Aorta (tissue), 5 donors: Measurements from ENCODE around the gene GOT1. TPM values are rescaled to one million over a fixed set of nuclear protein-coding genes. Genes with fewer than 3 reads are reported as not detected.

Experiments used
- ATAC-seq: fragments of 200-7000 bp; cut with Tn5 transposase; one replicate; pipeline ENCODE4 v1.9.1; 2022; ENCODE audit warnings: moderate library complexity; ENCODE audit not compliant: low FRiP score
- DNase-seq, 2 donors: peaks; one replicate each; pipeline ENCODE4 v3.0.0-alpha.2; 2020
- H3K27ac ChIP-seq, 2 donors: one replicate each; pipeline ENCODE4 v1.5.1; 2013; ENCODE audit warnings: low read length in 2 of 2, mild to moderate bottlenecking in 2 of 2, moderate library complexity in 2 of 2, control low read depth in 1 of 2, inconsistent platforms in 1 of 2, low read depth in 1 of 2
- H3K27me3 ChIP-seq, 2 donors: one replicate each; pipeline ENCODE4 v1.6.1; 2013; ENCODE audit warnings: control low read depth in 1 of 2, low read length in 1 of 2, mild to moderate bottlenecking in 1 of 2, moderate library complexity in 1 of 2; ENCODE audit not compliant: insufficient read depth in 2 of 2, control insufficient read depth in 1 of 2
- H3K36me3 ChIP-seq, 2 donors: one replicate each; pipeline ENCODE4 v1.6.1; 2013; ENCODE audit warnings: control low read depth in 1 of 2, low read length in 1 of 2, mild to moderate bottlenecking in 1 of 2; ENCODE audit not compliant: insufficient read depth in 2 of 2, control insufficient read depth in 1 of 2
- H3K4me1 ChIP-seq, 2 donors: one replicate each; pipeline ENCODE4 v1.6.1; 2013; ENCODE audit warnings: low read length in 2 of 2, control low read depth in 1 of 2, mild to moderate bottlenecking in 1 of 2, moderate library complexity in 1 of 2; ENCODE audit not compliant: insufficient read depth in 2 of 2, control insufficient read depth in 1 of 2
- H3K4me3 ChIP-seq, 2 donors: one replicate each; pipeline ENCODE4 v1.5.1; 2013; ENCODE audit warnings: low read length in 2 of 2, control low read depth in 1 of 2, mild to moderate bottlenecking in 1 of 2
- H3K9me3 ChIP-seq: one replicate; pipeline ENCODE4 v1.6.1; 2013; ENCODE audit warnings: mild to moderate bottlenecking, low read length; ENCODE audit not compliant: control insufficient read depth
- WGBS, 2 donors: extraction: QIAGEN DNeasy Blood & Tissue Kit; methylation state at CpG; one replicate each; pipeline ENCODE4 v1.1.7; 2013; 5-methylcytosine and 5-hydroxymethylcytosine counted together
- intact Hi-C, 2 donors: fragments of 100-400 bp; cut with DNase I; formaldehyde crosslinking; loops; one replicate each; pipeline versions ENCODE4 v1.14.2 to v1.15.0; 2022
- polyA plus RNA-seq, 2 donors: library from polyadenylated mRNA; stranded (reverse); fragments of 200-250 nt; gene quantifications; one replicate each; pipeline ENCODE4 v1.2.3, GENCODE V29; 2013
- total RNA-seq, 2 donors: library from RNA; stranded (reverse); fragmentation: NEBNext Ultra II Directional; extraction: Animal tissue kit (Norgen Biotek cat#: 25700); gene quantifications; one replicate each; pipeline ENCODE4 v1.2.1, GENCODE V29; 2021
- donor health status: healthy with polysubstance abuse.
- donor health status: Bipolar disorder and iron deficiency.
- donor health status: DM: no; HTN: no; CAD: no.
- donor health status: DM: no; HTN: no; CAD: no.
- donor health status: DM: yes; HTN: yes; CAD: no.

The GOT1 gene
- total and polyA plus RNA-seq, 4 donors: 9.2 to 17.4 (median 11.6) TPM

DNA sequence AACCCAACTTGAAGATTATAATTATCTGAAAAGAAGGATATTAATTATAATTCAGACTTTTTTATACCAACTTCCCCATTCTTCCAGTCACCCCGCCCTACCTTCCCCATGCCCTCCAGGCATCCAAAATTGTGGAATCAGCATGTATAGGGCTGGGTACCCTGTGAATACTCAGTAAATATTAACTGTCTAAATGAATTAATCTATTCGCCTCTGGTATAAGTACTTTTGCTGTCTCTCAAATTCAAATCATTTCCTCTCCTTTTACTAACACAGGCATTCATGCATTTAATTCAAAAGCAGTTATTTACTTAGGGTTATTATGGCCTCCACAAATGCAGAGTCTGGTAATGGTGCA is 26.5 kb upstream of the GOT1 start:
- intact Hi-C loops: no loop called here
- Histone ChIP-seq H3K4me1 (no peaks in the 10 kb centered on the region), H3K4me3 (no peak overlapping the region), H3K27ac (no peak overlapping the region), H3K36me3 (no peaks in the 10 kb centered on the region), H3K9me3 (peaks cover 2% of the 10 kb centered on the region), H3K27me3 (peaks cover 0 to 8% of the 10 kb centered on the region in 2 donors)
- WGBS, 2 donors: 89 to 92% methylated on average over 2 of the region's 2 CpGs
- no peak for ATAC-seq
- no peak for DNase-seq

DNA sequence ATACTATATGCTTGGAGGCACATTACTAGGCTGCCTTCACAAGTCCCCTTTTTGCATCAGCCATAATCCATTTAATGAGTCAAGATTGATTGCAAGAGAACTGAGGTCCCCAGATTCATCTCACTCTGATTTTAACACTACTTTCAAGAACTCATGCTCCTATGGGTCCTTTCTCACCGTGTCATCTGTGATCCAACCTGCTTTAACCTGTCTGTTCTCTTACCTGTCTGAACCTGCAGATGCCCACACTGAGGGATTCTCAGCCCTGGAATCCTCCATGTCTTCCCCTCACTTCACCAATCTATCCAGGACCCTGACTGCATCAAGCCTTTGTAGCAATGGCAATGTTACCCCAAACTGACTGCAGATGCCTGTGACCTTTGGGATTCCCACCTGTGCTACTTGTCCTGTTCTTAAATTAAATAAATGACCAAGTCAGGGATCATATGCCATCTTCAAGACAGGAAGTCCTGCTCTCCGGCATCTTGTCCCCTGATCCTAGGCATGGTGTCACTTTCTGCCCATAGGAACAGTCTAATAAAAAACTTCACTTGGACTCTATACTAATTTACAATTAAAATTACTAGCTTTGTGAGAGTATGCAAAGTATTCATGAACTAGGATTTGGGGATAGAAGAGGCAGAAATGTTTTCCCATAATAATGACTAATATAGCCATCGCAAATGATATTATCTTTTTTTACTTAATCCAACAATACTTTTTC is 25.9 kb upstream of the GOT1 start:
- no peaks in the 10 kb centered on the region for H3K4me1 ChIP-seq
- peaks cover 2% of the 10 kb centered on the region for H3K9me3 ChIP-seq
- peaks cover 0 to 8% of the 10 kb centered on the region in 2 donors for H3K27me3 ChIP-seq
- DNase-seq (no peak), ATAC-seq (no peak)
- no peak overlapping the region for H3K4me3 ChIP-seq
- no peak overlapping the region for H3K27ac ChIP-seq
- intact Hi-C loops: no loop called here
- no peaks in the 10 kb centered on the region for H3K36me3 ChIP-seq
- 83 to 86% methylated on average over 3 of the region's 3 CpGs for WGBS, 2 donors

DNA sequence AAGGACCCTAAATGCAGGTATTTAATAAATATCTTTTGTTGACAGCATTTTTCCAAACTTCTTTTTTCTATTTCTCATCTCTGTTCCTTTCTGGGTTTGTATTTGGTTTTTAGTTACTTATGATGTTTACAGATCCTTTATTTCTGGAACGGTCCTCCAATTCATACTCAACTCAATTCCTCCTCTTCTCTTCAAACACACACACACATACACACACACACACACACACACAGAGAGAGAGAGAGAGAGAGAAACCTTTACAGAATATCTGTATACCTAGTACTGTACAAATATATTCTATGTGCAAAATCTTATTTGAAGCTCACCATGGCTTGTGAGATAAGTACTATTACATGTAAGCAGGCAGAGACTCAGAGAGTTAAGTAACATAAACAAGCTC is 21.6 kb upstream of the GOT1 start:
- no peaks in the 10 kb centered on the region for H3K9me3 ChIP-seq
- no peaks in the 10 kb centered on the region for H3K36me3 ChIP-seq
- intact Hi-C loops: no loop called here
- H3K4me1 ChIP-seq: no peaks in the 10 kb centered on the region
- DNase-seq: no peak
- ATAC-seq: no peak
- 63 to 85% methylated on average over 1 of the region's 1 CpG for WGBS, 2 donors
- H3K27ac ChIP-seq: no peak overlapping the region
- H3K27me3 ChIP-seq: peaks cover 0 to 4% of the 10 kb centered on the region in 2 donors
- H3K4me3 ChIP-seq: no peak overlapping the region

DNA sequence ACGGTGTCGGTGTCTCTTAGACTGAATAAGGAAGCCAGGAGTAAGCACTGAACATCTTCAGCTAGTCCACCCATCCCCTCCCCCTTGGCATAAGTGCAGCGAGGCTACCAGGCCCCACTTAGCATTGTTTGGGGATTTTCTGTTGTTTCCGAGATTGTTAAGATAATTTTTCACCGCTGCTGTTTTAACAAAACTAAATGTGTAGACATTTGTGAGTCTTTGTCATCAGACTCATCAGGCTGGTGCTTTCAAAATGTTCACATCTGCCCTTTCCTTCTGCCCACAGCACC is 21.0 kb upstream of the GOT1 start:
- H3K4me3 ChIP-seq: no peak overlapping the region
- no peaks in the 10 kb centered on the region for H3K4me1 ChIP-seq
- H3K27me3 ChIP-seq: peaks cover 0 to 4% of the 10 kb centered on the region in 2 donors
- H3K36me3 ChIP-seq: no peaks in the 10 kb centered on the region
- WGBS, 2 donors: 33% methylated on average over 5 of the region's 5 CpGs
- no peak overlapping the region for H3K27ac ChIP-seq
- no peak for DNase-seq
- intact Hi-C loops: no loop called here
- no peaks in the 10 kb centered on the region for H3K9me3 ChIP-seq
- no peak for ATAC-seq

GRCh38 chr10:99450624-99451498 is 20.4 kb upstream of the GOT1 start:
- no peak overlapping the region for H3K27ac ChIP-seq
- no peaks in the 10 kb centered on the region for H3K4me1 ChIP-seq
- H3K4me3 ChIP-seq: no peak overlapping the region
- ATAC-seq (peak; percentile 44), DNase-seq (no peak)
- intact Hi-C loops: no loop called here
- H3K9me3 ChIP-seq: no peaks in the 10 kb centered on the region
- no peaks in the 10 kb centered on the region for H3K36me3 ChIP-seq
- peaks cover 0 to 3% of the 10 kb centered on the region in 2 donors for H3K27me3 ChIP-seq
- WGBS, 2 donors: 12 to 14% methylated on average over 6 of the region's 6 CpGs

- 33 to 39% methylated on average over 5 of the region's 5 CpGs for WGBS, 2 donors
- no peak overlapping the region for H3K4me3 ChIP-seq
- intact Hi-C loops: no loop called here
- no peaks in the 10 kb centered on the region for H3K9me3 ChIP-seq
- ATAC-seq: no peak
- no peaks in the 10 kb centered on the region for H3K4me1 ChIP-seq
- no peak for DNase-seq
- H3K27me3 ChIP-seq: peaks cover 0 to 4% of the 10 kb centered on the region in 2 donors
- no peak overlapping the region for H3K27ac ChIP-seq
- no peaks in the 10 kb centered on the region for H3K36me3 ChIP-seq
These were observed 19.7 kb upstream of the GOT1 start for GRCh38 chr10:99450156-99450555.

DNA sequence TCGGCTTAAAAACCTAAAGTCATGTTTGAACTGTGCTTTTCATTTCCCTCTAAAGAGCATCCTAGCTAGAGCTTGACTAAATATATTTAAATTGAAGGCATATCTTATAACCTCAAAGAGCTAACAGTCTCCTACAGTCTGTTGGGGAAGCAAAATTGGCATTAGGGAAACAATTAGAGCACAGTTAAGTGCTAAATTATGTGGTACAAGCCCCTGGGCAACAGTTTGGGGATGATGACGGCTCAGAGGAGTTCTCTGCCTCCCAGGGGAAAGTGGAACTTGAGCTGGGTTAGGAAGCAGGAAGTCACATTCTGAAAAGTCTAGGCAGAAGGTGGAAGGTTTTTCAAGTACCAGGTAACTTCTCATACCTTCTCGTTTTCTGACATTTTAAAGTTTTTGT is 18.6 kb upstream of the GOT1 start:
- Histone ChIP-seq H3K27ac (no peak overlapping the region), H3K36me3 (no peaks in the 10 kb centered on the region), H3K4me3 (no peak overlapping the region), H3K9me3 (no peaks in the 10 kb centered on the region), H3K27me3 (peaks cover 0 to 4% of the 10 kb centered on the region in 2 donors), H3K4me1 (no peaks in the 10 kb centered on the region)
- ATAC-seq: no peak
- 74 to 75% methylated on average over 3 of the region's 3 CpGs for WGBS, 2 donors
- DNase-seq: no peak
- intact Hi-C loops: no loop called here

DNA sequence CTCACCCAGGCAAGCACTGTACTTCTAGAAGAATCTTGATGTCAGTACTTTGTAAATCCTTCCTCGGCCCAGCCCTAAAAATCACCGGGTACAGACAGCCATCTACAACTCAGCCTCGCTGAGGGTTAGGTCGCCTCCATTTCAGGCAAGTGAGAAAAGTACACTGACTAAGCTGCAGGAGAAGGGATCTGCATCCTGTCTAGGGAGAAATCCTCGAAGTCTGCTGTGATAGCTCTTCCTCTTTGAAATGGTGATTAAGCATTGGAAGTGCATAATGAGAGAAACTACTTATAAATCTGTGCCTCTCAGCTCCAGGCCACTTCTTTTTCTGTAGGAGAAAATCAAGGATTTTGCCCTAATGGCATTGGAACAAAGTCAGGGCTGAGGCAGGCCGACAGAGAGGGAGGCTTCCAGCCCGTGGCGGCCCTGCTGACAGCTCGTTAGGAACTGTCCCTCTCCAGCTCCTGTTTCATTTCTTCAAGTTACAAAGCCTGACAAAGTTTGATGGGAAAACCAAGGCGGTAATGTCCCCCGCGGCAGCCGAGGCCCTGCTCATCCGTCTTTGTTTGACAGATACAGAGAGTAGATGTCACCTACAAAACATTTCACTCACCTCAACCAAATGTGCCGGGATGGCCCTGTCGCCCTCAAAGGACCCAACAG is 14.1 kb upstream of the GOT1 start:
- Histone ChIP-seq H3K27ac (no peak overlapping the region), H3K27me3 (peaks cover 0 to 2% of the 10 kb centered on the region in 2 donors), H3K4me1 (no peaks in the 10 kb centered on the region), H3K4me3 (no peak overlapping the region), H3K9me3 (no peaks in the 10 kb centered on the region), H3K36me3 (no peaks in the 10 kb centered on the region)
- no peak for DNase-seq
- intact Hi-C loops: no loop called here
- 50 to 53% methylated on average over 16 of the region's 16 CpGs for WGBS, 2 donors
- no peak for ATAC-seq
